ENCODE data around the gene KIF5C.

GRCh38 chr2:149075105-149075504 is 200.1 kb downstream of the KIF5C start:
- TF ChIP-seq CTCF (IDR thresholded peaks at IDR 0.05): no peak
- TF ChIP-seq POLR2A (IDR thresholded peaks at IDR 0.05): no peak
